GM12801 (cell line): Measurements from ENCODE around the gene P2RX6.

Experiments
- TF ChIP-seq, protein P1 (sequence below): IDR thresholded peaks from one replicate; pipeline ENCODE4 v1.5.1; 2011; ENCODE audit warnings: control low read depth; ENCODE audit not compliant: insufficient read length; ENCODE audit errors: extremely low read depth

The P2RX6 gene

DNA sequence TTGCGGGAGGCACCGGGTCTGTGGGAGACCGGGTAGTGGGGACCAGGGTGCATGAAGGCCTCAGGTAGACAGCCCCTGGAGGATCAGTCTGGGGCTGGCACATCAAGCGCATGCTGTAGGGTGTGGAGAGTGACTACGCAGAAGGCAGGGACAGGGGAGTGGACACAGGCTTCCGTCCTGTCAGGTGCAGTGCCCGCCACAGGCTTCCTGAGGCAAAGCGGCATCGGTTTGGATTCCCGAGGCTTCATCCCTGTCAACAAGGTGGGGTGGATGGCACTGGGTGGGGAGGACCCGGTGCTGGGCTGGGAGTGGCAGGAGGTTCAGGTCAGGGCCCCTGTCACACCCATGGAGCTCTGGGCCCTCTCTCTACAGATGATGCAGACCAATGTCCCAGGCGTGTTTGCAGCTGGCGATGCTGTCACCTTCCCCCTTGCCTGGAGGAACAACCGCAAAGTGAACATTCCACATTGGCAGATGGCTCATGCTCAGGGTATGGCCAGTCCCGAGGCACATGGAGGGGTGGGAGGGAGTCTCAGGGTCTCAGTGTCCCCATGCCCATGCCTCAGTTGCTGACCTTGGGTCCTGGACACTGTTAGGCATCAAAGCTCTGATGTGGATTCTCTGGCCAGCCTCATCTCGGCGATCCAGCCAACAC is 37.3 kb upstream of the P2RX6 start:
- TF ChIP-seq, protein P1, sequence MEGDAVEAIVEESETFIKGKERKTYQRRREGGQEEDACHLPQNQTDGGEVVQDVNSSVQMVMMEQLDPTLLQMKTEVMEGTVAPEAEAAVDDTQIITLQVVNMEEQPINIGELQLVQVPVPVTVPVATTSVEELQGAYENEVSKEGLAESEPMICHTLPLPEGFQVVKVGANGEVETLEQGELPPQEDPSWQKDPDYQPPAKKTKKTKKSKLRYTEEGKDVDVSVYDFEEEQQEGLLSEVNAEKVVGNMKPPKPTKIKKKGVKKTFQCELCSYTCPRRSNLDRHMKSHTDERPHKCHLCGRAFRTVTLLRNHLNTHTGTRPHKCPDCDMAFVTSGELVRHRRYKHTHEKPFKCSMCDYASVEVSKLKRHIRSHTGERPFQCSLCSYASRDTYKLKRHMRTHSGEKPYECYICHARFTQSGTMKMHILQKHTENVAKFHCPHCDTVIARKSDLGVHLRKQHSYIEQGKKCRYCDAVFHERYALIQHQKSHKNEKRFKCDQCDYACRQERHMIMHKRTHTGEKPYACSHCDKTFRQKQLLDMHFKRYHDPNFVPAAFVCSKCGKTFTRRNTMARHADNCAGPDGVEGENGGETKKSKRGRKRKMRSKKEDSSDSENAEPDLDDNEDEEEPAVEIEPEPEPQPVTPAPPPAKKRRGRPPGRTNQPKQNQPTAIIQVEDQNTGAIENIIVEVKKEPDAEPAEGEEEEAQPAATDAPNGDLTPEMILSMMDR: no peak

DNA sequence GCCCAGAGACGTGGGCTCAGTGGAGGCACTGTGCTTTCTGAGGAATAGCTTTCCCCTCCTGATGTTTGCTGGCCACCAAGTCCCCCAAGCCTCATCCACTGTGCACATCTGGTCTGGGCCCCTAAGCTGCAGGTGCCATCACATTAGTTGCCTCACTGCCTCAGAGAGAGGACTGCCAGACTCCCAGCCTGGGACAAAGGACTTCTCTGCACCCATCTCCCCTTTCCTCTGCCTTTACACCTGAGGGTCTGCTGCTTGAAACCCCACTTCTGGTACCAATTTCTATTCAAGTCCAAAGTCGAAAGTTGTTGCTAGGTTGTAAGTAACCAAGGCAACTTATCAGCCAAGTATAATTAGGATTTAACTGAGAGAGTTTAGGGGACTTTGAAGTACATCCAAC is 36.5 kb upstream of the P2RX6 start:
- TF ChIP-seq, protein P1: no peak

DNA sequence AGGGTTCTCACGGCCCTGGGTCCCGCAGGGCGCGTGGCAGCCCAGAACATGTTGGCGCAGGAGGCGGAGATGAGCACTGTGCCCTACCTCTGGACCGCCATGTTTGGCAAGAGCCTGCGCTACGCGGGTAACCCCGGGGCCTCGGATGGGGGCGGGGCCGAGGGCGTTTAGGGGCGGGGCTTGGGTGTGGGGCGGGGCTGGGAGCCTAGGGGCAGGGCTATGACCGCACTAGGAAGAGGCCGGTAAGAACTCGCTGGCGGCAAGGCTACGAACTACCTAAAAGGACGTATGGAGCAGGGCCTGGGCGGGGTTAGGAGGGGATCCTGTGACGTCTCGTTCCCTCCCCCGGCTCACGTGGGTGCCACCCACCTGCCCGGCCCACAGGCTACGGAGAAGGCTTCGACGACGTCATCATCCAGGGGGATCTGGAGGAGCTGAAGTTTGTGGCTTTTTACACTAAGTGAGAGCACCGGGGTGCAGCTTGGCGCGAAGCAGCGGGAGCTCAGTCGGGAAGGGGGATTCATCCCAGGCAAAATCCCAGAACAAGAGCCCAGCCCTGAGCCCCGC is 35.6 kb upstream of the P2RX6 start:
- TF ChIP-seq, protein P1: no peak

DNA sequence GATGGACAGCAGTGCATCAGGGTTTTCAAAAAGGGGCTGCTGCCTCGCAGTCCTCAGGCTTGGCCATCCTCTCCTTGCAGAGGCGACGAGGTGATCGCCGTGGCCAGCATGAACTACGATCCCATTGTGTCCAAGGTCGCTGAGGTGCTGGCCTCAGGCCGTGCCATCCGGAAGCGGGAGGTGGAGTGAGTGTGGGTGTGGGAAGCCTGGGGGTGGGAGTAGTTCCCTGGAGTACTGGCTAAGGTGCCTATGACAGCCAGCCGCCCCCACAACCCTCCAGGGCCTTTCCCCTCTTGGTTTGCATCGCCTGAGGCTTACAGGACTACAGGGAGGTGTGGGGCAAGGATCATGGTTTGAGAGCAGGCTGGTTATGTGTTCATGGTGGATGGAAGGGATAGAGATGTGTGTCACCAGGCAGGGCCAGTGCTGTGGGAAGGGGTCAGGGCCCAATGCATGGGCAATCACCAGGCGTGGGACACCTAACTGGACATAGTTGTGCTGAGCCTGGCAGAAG is 35.0 kb upstream of the P2RX6 start:
- TF ChIP-seq, protein P1: no peak

DNA sequence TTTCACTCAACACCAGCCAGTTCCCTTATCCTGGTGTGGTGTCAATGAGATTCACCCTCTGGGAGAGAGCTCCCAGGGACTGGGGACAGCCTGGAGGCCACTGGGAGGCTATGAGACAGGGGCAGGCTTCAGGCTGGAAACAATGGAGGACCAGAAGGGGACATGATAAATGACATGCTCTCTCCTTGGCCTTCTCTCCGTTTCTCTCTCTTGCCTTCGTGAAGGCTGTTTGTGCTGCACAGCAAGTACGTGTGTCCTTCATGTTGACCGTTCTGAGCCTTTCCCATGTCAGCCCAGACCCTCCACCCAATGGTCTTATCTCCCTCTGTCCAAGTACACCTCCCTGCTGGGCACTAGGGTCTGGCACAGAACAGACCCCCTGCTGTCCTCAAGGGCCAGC is 34.4 kb upstream of the P2RX6 start:
- TF ChIP-seq, protein P1: no peak

DNA sequence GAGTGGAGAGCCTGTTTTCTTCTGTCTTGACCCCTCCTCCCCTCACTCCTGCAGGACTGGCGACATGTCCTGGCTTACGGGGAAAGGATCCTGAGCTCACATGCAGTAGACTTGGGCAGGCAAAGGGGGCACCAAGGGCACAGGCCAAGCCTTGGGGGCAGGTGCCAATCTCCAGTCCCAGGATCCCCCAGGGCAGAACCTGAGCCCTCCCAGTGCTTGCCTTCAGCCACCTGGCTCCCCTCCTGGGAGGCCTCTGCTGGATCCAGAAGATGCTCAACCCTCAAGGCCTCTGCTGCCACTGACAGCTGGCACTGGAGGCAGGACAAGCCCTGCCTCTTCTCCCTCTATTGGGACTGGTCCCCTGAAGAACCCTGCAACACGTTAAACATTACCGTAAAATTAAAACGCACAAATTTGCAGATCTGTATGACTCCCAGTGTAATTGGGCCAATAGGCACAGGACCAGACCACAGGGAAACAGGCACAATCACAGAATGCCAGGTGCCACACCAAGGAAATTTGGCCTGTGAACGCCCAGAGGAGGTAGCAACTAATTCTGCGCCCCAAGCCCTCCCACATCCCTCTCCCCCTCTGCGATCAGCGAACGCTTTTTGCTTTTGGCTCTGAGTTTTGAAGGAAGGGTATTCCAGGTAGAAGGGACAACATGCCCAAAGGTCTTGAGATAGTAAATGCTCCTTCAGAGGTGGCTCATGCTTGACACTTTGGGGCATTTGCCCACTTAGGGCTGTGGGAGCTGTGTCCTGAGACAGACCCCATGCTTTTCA is 33.8 kb upstream of the P2RX6 start:
- TF ChIP-seq, protein P1: no peak

DNA sequence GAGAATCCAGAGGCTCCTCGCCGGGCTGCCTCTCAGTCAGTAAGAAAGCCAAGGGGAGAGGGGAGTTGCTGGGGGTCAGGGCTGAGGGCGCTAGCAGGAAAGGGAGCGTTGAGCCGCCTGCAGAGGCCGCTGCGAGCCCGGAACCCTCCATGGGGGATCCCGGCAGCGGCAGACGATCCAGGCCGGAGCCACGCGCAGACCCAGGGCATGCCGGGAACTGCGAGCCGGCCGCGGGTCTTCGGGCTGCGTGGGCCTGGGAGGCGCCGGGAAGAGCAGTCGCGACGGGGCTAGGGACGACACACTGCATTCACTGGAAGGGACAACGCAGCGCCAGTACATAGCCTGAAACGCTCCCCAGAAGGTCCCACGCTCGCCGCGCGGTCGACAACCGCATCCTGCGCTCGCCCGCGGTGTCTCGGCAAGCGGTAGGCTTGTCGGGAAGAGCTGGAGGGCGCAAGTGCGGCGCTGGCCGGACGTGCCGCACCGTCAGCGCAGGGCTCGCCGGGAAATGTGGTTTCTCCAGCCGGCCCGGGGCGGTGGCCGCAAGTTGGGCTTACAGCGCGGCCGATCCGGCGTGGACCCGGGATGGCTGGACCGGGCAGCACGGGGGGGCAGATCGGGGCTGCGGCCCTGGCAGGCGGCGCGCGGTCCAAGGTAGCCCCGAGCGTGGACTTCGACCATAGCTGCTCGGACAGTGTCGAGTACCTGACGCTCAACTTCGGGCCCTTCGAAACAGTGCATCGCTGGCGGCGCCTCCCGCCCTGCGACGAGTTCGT is 33.0 kb upstream of the P2RX6 start, which contains the start of gene LZTR1:
LZTR1 (plus strand) TSS at position 511 of the 776 bp plus-strand sequence; CDS start at position 586, 75 bp downstream.
- TF ChIP-seq, protein P1: no peak
